Measurements from ENCODE around the gene GNAZ.

The GNAZ gene

DNA sequence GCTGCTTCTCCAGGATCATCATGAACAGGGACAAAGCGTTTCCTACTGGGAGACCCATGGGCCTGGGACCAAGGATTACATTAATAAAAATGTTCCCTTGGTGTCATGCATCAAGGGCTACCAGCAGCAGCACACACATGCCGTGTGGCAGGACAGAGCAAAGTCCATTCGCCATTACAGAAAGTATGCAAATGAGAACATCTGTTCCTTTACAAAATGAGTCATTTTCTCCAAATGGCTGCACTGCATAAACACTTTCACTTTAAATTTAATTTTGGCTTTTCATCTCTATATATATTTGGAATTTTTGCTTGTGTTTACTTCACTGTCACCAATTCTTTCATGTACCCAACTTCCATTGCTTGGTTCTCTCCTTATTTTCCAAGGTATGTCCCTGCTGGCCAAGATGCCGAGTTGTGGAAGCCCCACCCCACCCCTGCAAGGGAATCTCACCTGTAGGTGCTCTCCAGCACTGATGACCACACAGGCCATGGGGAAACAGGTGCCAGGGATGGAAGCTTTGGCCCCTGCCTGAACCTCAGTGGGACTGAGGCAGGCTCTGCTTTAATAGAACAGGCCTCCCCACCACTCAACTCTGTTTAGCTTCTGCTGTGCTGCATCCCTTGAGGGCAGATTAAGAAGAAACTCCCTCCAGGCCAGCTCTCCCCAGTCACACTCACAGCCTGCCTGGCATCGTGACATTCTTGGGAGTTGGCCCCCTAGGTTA lies 15.6 kb upstream of the GNAZ start:
- Histone ChIP-seq H3K4me3 (replicated peaks; ENCODE audit: insufficient read depth, low read length) (no peak overlapping the region), H3K27ac (replicated peaks) (no peak overlapping the region), H3K27me3 (ENCODE audit: insufficient read depth, poor library complexity, severe bottlenecking) (no peaks in the 10 kb centered on the region)
- TF ChIP-seq SPI1 (IDR thresholded peaks at IDR 0.05; ENCODE audit: borderline replicate concordance, low read depth) (no peak), GABPA (IDR thresholded peaks at IDR 0.05; ENCODE audit: low read depth) (no peak), POLR2AphosphoS5 (IDR thresholded peaks at IDR 0.05; ENCODE audit: low read depth) (no peak)
- TF ChIP-seq, protein P1, sequence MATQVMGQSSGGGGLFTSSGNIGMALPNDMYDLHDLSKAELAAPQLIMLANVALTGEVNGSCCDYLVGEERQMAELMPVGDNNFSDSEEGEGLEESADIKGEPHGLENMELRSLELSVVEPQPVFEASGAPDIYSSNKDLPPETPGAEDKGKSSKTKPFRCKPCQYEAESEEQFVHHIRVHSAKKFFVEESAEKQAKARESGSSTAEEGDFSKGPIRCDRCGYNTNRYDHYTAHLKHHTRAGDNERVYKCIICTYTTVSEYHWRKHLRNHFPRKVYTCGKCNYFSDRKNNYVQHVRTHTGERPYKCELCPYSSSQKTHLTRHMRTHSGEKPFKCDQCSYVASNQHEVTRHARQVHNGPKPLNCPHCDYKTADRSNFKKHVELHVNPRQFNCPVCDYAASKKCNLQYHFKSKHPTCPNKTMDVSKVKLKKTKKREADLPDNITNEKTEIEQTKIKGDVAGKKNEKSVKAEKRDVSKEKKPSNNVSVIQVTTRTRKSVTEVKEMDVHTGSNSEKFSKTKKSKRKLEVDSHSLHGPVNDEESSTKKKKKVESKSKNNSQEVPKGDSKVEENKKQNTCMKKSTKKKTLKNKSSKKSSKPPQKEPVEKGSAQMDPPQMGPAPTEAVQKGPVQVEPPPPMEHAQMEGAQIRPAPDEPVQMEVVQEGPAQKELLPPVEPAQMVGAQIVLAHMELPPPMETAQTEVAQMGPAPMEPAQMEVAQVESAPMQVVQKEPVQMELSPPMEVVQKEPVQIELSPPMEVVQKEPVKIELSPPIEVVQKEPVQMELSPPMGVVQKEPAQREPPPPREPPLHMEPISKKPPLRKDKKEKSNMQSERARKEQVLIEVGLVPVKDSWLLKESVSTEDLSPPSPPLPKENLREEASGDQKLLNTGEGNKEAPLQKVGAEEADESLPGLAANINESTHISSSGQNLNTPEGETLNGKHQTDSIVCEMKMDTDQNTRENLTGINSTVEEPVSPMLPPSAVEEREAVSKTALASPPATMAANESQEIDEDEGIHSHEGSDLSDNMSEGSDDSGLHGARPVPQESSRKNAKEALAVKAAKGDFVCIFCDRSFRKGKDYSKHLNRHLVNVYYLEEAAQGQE (IDR thresholded peaks at IDR 0.05; ENCODE audit: insufficient replicate concordance, low read depth): no peak
- TF ChIP-seq, protein P2, sequence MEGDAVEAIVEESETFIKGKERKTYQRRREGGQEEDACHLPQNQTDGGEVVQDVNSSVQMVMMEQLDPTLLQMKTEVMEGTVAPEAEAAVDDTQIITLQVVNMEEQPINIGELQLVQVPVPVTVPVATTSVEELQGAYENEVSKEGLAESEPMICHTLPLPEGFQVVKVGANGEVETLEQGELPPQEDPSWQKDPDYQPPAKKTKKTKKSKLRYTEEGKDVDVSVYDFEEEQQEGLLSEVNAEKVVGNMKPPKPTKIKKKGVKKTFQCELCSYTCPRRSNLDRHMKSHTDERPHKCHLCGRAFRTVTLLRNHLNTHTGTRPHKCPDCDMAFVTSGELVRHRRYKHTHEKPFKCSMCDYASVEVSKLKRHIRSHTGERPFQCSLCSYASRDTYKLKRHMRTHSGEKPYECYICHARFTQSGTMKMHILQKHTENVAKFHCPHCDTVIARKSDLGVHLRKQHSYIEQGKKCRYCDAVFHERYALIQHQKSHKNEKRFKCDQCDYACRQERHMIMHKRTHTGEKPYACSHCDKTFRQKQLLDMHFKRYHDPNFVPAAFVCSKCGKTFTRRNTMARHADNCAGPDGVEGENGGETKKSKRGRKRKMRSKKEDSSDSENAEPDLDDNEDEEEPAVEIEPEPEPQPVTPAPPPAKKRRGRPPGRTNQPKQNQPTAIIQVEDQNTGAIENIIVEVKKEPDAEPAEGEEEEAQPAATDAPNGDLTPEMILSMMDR (IDR thresholded peaks at IDR 0.05; ENCODE audit: insufficient read depth, low read length): no peak
- no peak for DNase-seq (ENCODE audit: low read depth in 1 of 2, low spot score in 1 of 2)

DNA sequence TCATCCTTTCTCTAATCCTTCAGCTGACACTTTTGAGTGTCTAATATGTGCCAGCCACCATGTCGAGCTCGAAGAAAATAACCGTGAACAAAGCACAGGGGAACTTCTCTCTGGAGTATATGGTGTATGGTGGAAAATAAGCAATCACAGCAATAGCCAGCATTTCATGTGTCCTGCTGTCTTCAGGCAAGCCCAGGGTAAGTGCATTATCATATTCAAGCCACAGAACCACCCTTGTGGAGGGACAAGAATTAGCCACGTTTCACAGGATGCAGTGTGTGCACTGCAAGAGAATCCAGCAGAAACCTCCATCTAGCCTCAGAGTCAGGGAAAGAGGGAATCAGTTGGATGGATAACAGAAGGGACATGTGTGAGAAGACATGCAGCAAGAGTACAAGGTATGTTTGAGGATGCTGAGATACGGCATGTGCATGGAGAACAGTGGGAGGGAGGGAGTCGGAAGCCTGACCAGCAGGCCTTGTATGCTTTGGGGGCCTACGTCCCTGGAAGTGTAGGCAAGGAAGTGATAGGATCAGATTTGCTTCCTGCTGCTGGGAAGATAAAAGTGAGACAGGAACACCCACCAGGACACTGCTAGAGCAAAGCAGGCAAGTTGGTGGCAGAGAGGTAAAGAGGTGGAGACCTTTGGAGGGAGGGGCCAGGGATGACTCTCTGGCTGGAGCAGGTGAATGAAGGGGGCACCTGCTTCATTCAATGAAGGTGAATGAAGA lies 14.7 kb upstream of the GNAZ start:
- no peak overlapping the region for H3K27ac ChIP-seq (replicated peaks)
- no peak overlapping the region for H3K4me3 ChIP-seq (replicated peaks; ENCODE audit: insufficient read depth, low read length)
- H3K27me3 ChIP-seq (ENCODE audit: insufficient read depth, poor library complexity, severe bottlenecking): no peaks in the 10 kb centered on the region
- TF ChIP-seq, protein P1 (IDR thresholded peaks at IDR 0.05; ENCODE audit: insufficient replicate concordance, low read depth): no peak
- TF ChIP-seq GABPA (IDR thresholded peaks at IDR 0.05; ENCODE audit: low read depth) (no peak), SPI1 (IDR thresholded peaks at IDR 0.05; ENCODE audit: borderline replicate concordance, low read depth) (no peak), POLR2AphosphoS5 (IDR thresholded peaks at IDR 0.05; ENCODE audit: low read depth) (no peak)
- TF ChIP-seq, protein P2 (IDR thresholded peaks at IDR 0.05; ENCODE audit: insufficient read depth, low read length): no peak
- no peak for DNase-seq (ENCODE audit: low read depth in 1 of 2, low spot score in 1 of 2)

- TF ChIP-seq, protein P2 (IDR thresholded peaks at IDR 0.05; ENCODE audit: insufficient read depth, low read length): no peak
- TF ChIP-seq GABPA (IDR thresholded peaks at IDR 0.05; ENCODE audit: low read depth) (no peak), POLR2AphosphoS5 (IDR thresholded peaks at IDR 0.05; ENCODE audit: low read depth) (no peak), SPI1 (IDR thresholded peaks at IDR 0.05; ENCODE audit: borderline replicate concordance, low read depth) (no peak)
- TF ChIP-seq, protein P1 (IDR thresholded peaks at IDR 0.05; ENCODE audit: insufficient replicate concordance, low read depth): no peak
- no peak overlapping the region for H3K4me3 ChIP-seq (replicated peaks; ENCODE audit: insufficient read depth, low read length)
- DNase-seq (ENCODE audit: low read depth in 1 of 2, low spot score in 1 of 2): no peak
- no peaks in the 10 kb centered on the region for H3K27me3 ChIP-seq (ENCODE audit: insufficient read depth, poor library complexity, severe bottlenecking)
- H3K27ac ChIP-seq (replicated peaks): no peak overlapping the region
Observed at GRCh38 chr22:23057331-23057730, 13.0 kb upstream of the GNAZ start.

All from HL-60 (cell line).